ENCODE measurements around the gene VAV2.

DNA sequence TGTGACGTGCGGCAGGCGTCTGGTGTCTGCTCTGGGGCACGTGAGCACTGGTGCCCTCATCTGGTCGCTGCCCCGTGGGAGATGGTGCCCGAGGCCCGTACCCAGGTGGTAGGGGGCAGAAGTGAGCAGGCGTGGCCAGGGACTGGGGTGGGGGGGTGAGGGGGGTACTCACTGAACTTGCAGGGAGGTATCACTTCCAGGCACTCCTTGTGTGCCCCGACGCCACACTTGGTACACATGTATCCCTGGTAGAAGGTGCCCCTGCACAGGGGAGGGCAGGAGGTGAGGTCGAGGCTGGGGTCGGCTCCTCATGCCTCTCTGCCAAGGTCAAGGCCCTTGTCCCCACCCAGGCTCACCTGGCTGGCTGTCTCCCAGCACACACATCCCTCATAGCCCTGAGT is 208.8 kb downstream of the VAV2 start:
- no peak for TF ChIP-seq POLR2A (IDR thresholded peaks at IDR 0.05; ENCODE audit: low read depth, low read length)
- TF ChIP-seq, protein P1, sequence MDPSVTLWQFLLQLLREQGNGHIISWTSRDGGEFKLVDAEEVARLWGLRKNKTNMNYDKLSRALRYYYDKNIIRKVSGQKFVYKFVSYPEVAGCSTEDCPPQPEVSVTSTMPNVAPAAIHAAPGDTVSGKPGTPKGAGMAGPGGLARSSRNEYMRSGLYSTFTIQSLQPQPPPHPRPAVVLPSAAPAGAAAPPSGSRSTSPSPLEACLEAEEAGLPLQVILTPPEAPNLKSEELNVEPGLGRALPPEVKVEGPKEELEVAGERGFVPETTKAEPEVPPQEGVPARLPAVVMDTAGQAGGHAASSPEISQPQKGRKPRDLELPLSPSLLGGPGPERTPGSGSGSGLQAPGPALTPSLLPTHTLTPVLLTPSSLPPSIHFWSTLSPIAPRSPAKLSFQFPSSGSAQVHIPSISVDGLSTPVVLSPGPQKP (IDR thresholded peaks at IDR 0.05; ENCODE audit: borderline replicate concordance, low read depth, low read length) = no peak
- TF ChIP-seq CTCF (conservative IDR thresholded peaks at IDR 0.05; ENCODE audit: low read depth, low read length) = no peak
- TF ChIP-seq RAD21 (IDR thresholded peaks at IDR 0.05; ENCODE audit: low read length) = no peak
- no peak for TF ChIP-seq MAZ (IDR thresholded peaks at IDR 0.05; ENCODE audit: borderline replicate concordance, low read depth, low read length)
- TF ChIP-seq MXI1 (IDR thresholded peaks at IDR 0.05; ENCODE audit: borderline replicate concordance, low read depth, low read length) = no peak
- TF ChIP-seq, protein P2, sequence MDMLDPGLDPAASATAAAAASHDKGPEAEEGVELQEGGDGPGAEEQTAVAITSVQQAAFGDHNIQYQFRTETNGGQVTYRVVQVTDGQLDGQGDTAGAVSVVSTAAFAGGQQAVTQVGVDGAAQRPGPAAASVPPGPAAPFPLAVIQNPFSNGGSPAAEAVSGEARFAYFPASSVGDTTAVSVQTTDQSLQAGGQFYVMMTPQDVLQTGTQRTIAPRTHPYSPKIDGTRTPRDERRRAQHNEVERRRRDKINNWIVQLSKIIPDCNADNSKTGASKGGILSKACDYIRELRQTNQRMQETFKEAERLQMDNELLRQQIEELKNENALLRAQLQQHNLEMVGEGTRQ (IDR thresholded peaks at IDR 0.05; ENCODE audit: low read depth, low read length) = no peak
- TF ChIP-seq NFE2L2 (IDR thresholded peaks at IDR 0.05; ENCODE audit: low read depth, low read length) = no peak
- no peak for TF ChIP-seq CEBPB (IDR thresholded peaks at IDR 0.05; ENCODE audit: low read depth, low read length)
- TF ChIP-seq FOS (IDR thresholded peaks at IDR 0.05; ENCODE audit: low read depth, low read length) = no peak
